ENCODE data around the gene PEX14.

DNA sequence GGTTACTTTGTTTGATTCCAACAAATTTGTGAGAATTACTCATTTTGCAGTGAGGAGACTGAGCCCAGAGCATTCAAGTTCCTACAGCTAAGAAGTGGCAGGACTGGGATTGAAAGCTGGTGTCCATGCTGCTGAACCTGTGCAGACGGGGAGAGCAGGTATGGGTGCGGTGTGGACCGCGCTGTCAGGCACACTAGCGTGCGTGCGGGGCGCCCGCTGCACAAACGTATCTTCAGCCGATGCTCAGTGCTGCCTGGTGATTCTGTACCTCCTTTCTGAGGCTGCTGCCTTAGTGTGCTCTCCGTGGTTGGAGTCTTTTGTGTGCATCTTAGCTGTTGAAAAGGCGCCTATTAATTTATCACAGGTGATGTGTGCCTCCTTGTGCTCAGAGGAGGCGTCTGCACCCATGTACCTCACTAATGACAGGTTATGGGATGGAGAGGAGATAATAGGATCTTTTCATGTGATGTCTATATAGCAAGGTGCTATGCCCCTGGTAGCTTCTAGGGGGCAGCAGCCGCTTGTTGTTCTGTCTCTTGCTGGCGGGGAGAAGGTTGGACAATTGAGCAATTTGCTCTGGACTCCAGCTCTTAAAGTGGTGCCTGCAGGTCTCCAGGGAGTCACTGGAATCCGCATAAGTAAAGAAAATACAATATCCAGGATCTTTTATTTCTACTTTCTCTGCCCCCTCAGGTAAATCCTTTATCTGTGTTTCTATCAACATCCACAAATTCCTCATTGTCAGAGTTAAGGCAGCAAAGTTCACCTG, 32.5 kb downstream of the PEX14 start:
- TF ChIP-seq, protein P1, sequence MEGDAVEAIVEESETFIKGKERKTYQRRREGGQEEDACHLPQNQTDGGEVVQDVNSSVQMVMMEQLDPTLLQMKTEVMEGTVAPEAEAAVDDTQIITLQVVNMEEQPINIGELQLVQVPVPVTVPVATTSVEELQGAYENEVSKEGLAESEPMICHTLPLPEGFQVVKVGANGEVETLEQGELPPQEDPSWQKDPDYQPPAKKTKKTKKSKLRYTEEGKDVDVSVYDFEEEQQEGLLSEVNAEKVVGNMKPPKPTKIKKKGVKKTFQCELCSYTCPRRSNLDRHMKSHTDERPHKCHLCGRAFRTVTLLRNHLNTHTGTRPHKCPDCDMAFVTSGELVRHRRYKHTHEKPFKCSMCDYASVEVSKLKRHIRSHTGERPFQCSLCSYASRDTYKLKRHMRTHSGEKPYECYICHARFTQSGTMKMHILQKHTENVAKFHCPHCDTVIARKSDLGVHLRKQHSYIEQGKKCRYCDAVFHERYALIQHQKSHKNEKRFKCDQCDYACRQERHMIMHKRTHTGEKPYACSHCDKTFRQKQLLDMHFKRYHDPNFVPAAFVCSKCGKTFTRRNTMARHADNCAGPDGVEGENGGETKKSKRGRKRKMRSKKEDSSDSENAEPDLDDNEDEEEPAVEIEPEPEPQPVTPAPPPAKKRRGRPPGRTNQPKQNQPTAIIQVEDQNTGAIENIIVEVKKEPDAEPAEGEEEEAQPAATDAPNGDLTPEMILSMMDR (IDR thresholded peaks at IDR 0.05): peak; percentile 95
- TF ChIP-seq, protein P2, sequence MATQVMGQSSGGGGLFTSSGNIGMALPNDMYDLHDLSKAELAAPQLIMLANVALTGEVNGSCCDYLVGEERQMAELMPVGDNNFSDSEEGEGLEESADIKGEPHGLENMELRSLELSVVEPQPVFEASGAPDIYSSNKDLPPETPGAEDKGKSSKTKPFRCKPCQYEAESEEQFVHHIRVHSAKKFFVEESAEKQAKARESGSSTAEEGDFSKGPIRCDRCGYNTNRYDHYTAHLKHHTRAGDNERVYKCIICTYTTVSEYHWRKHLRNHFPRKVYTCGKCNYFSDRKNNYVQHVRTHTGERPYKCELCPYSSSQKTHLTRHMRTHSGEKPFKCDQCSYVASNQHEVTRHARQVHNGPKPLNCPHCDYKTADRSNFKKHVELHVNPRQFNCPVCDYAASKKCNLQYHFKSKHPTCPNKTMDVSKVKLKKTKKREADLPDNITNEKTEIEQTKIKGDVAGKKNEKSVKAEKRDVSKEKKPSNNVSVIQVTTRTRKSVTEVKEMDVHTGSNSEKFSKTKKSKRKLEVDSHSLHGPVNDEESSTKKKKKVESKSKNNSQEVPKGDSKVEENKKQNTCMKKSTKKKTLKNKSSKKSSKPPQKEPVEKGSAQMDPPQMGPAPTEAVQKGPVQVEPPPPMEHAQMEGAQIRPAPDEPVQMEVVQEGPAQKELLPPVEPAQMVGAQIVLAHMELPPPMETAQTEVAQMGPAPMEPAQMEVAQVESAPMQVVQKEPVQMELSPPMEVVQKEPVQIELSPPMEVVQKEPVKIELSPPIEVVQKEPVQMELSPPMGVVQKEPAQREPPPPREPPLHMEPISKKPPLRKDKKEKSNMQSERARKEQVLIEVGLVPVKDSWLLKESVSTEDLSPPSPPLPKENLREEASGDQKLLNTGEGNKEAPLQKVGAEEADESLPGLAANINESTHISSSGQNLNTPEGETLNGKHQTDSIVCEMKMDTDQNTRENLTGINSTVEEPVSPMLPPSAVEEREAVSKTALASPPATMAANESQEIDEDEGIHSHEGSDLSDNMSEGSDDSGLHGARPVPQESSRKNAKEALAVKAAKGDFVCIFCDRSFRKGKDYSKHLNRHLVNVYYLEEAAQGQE (IDR thresholded peaks at IDR 0.05; ENCODE audit: insufficient read depth in 1 of 2, low read depth in 2 of 2, low read length in 1 of 2): no peak

All from Panc1 (cell line).